Stimulated activated CD8-positive, alpha-beta memory T cell treated with anti-CD3 and anti-CD28 coated beads, Interleukin-12 subunit alpha, Interleukin-12 subunit beta, amount 100 ng/mL, for 24 hours (primary cell): Measurements from ENCODE around the gene MLST8.
"Not testable (repeated sequence)": the region's sequence is repeated elsewhere in the genome, so short reads cannot be mapped to it uniquely, and the experiment has no call there.

ENCODE experiments used
- DNase-seq: peaks from one replicate; pipeline ENCODE4 v3.0.0-alpha.2; 2020; ENCODE audit errors: extremely low read depth

The MLST8 gene

DNA sequence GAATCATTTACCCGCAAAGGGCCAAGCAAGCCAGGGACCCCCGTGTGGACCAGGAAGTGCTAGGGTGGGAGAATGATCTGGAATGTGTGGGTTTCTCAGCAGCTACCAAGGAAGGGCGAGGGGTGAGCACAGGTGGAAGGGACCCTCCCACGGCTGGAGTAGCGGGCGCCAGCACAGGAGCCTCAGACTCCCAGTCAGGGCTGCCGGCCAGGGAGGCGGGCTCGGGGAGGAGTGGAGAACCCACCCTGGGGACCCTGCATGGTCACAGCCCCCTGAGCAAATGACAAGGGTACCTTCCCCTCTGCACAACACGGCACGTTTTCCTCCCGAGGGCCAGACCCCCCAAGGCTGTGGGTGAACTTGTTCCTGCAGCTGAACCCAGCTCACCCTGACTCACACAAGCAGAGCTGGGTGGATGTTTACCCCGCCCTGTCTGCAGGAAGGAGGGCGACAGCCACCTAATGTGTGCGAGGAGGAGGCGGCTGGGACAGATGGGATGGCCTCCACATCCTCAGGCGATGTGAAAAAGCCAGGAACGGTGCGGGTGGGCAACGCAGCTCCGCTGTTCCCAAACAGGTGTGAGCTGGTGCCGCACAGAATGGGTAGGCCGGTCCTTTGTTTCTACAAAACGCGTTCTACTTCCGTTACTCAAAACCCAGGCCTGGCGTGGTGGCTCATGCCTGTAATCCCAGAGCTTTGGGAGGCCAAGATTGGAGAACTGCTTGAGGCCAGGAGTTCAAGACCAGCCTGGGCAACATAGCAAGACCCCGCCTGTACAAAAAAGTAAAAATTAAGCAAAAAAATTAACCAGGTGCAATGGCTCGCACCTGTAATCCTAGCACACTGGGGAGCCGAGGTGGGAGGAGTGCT lies 39.9 kb downstream of the MLST8 start:
- no peak for DNase-seq

DNA sequence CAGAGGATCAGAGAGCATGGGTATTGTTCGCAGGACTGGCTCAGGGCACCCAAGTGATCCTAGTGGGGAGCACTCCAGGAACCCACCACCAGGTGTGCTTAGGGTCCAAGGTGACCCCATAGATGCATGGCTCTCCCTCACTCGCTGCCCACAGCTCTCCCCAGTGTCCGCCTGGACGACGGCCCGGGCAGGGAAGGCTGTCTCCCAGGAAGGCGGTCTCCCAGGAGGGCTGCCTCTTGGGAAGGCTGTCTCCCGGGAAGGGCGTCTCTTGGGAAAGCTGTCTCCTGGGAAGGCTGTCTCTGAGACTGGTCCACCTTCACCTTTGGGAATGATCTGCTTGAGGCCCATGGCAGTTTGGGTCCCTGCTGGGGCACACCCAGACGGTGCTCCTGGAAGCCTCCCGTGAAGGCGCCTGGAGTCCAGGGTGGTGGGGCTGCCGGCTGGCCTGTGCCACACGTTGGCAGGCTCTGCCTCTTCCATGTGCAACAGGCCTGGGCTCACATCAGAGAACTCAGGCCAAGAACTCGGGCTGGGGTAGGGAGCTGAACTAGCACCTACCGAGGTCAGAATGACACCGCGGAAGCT lies 41.1 kb downstream of the MLST8 start:
- DNase-seq = no peak

DNA sequence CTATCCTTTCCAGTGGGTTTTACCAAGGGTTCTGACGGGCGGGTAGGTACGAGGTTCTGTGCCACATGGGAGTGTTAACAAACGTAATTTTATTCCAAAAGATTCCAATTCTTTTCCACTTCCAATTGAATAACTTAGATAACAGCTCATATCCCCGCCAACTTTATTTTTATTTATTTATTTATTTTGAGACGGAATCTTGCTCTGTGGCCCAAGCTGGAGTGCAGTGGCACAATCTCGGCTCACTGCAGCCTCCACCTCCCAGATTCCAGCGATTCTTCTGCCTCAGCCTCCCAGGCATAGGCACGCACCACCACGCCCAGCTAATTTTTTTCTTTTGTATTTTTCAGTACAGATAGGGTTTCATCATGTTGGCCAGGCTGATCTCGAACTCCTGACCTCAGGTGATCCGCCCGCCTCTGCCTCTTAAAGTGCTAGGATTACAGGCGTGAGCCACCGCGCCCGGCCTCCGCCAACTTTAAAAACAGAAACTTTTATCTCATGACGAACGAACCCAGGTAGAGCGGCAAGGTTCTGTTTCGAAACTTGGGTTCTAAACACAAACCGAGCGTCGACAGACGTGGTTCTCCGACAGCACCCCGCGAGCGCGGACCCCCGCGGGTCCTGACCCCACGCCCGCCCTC lies 45.5 kb downstream of the MLST8 start:
- no peak for DNase-seq

DNA sequence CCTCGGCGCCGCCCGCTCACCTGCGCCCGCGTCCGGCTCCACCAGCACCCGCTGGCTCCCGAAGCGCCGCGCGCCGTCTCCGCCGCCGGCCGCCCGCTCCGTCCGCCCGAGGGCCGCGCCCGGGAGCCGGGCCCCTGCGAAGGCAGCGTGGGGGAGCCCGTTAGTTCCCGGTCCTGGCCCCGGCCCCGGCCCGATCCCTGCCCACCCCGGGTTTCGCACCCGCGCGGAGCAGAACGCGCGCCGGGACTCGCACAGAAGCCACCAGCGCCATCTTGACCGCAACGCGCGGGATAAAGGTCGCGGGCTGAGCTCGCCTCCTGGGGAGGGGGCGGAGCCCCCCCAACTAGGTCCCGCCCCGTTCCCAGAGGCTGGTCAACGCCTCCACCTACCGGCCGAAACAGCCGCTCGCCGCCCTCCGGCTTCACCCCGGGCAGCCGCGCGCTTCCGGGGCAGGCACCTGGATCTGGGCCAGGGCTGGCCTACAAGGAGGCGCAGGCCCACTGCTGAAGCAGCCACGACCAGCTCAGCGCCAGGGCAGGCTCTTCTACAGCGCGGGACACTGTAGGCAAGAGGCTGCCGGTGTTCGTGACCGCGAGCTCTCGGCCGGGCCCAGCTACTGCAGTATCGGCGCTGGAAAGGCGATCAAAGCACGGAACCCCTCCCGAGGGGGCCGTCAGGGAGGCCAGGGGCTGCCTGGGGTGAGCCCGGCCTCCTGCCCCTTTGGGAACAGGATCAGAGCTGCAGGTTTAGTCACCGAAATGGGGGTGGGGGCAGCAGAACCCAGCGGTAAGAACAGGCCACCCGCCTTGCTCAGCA lies 46.2 kb downstream of the MLST8 start, which contains the start of gene ECI1:
Gene ECI1 (minus strand): TSS at position 292 of the 816 bp plus-strand sequence. CDS start 21 bp downstream, at position 271.
- DNase-seq = peak; percentile 62

DNA sequence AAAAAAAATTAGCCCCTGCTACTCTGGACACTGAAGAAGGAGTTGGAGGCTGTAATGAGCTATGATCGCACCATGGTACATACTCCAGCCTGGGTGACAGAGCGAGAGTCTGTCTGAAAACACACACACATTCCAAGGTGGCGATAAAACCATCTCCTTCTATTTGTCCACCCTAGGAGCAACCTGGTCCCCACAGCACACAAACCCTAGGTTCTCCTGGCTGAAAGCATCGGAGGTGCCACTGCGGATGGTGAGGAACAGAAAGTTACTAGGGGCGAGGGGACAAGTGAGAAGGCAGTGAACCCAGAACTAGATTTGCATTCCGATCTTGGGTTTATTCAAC lies 47.5 kb downstream of the MLST8 start:
- no peak for DNase-seq

DNA sequence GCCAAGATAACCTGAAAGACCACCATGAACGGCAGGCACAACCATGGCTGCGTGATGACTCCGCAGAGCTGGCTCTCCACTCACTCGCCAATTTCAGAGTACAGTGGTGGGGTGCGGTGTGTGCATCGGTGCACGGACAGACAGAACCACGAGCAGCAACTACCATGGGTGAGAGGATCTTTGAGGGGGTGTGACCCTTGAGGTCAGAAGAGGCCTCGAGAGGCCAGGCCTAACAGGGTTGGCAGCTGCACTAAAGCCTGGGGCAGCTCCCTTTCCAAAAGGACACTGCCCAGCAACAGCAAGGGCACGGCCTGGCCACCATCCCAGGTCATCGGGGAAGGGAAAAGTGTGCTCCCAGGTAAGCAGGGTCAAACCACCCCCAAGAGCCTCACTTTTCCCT lies 48.0 kb downstream of the MLST8 start:
- no peak for DNase-seq

DNA sequence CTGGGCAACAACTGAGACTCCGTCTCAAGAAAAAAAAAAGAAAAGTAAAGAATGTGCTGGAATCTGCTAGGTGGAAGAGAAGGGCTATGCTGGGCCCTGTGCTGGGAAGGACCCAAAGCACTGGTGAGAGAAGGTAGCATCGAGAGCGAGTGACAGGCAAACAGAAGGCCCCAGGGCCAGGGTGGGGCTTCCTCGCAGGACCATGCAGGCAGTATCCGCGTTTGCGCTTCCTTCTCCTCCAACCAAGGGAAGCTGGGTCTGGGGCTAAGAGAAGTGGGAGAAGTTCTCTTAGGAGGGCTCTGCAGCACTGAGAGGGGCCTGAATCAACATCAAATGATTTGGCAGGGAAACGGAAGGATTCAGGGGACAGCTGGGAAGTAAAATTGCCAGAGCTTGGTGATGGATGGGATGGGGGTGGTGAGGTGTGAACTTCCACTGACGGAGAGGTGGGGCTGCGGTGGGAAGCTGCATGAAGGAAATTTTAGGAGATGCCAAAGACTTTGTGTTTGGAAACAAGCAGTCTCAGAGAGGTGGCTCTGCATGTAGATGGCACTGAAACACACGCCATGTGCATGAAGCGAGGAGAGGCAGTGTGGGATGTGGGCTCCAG lies 51.4 kb downstream of the MLST8 start:
- no peak for DNase-seq

DNA sequence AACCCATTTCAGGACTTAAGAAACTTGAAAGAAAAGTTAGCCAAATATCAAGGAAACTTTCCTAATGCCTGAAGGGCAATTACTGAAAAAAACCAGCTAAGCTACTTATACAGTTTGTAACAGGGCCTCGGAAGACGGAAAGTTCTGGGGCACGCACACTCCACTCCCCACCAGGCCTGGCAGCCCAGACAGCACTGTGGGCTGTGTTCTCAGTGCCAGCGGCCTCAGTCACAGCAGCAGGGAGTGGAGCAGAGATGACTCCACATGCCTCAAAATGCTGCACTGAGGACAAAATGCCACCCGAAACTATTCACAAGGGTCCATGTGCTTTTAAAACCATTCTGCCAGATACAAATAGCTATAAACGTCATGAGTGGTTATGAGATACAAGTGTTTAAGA lies 52.5 kb downstream of the MLST8 start:
- no peak for DNase-seq

DNA sequence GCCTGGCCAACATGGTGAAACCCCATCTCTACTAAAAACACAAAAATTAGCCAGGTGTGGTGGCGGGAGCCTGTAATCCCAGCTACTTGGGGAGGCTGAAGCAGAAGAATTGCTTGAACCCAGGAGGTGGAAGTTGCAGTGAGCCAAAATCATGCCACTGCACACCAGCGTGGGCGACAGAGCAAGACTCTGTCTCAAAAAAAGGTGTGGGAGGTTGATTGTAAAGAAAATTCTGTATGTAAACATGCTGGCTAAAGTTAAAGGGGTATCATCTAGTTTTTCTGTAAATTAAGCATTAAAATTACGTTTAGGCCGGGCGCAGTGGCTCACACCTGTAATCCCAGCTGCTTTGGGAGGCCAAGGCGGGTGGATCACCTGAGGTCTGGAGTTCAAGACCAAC lies 53.3 kb downstream of the MLST8 start:
- not testable (repeated sequence) for DNase-seq
